Effector memory CD8-positive, alpha-beta T cell (primary cell): ENCODE results near the gene OCIAD2.
"Not testable (repeated sequence)": the region's sequence is repeated elsewhere in the genome, so short reads cannot be mapped to it uniquely, and the experiment has no call there.

ENCODE experiments used
- ATAC-seq: fragments of 150-1000 bp; cut with Tn5 transposase; replicated peaks from 2 replicates; pipeline ENCODE4 v1.10.0; 2021; ENCODE audit warnings: mild to moderate bottlenecking, moderate library complexity
- DNase-seq, 3 experiments: peaks; one replicate each; pipeline ENCODE4 v3.0.0; 2021
- H3K27ac Mint-ChIP-seq, 2 donors: one replicate each; pipeline ENCODE4 v1.8.0; 2022; ENCODE audit warnings: mild to moderate bottlenecking in 2 of 2, mixed read lengths in 2 of 2, moderate library complexity in 2 of 2
- H3K27me3 Mint-ChIP-seq, 2 donors: one replicate each; pipeline ENCODE4 v1.8.0; 2022; ENCODE audit warnings: mixed read lengths in 2 of 2
- H3K36me3 Mint-ChIP-seq: one replicate; pipeline ENCODE4 v1.8.0; 2022; ENCODE audit warnings: mild to moderate bottlenecking, moderate library complexity, mixed read lengths; ENCODE audit not compliant: insufficient read depth
- H3K4me1 Mint-ChIP-seq, 2 donors: one replicate each; pipeline ENCODE4 v1.8.0; 2022; ENCODE audit warnings: low read depth in 2 of 2, mixed read lengths in 2 of 2
- H3K4me3 Mint-ChIP-seq, 2 donors: one replicate each; pipeline ENCODE4 v1.8.0; 2022; ENCODE audit warnings: mild to moderate bottlenecking in 2 of 2, mixed read lengths in 2 of 2, moderate library complexity in 2 of 2
- H3K9me3 Mint-ChIP-seq, 2 donors: one replicate each; pipeline ENCODE4 v1.8.0; 2022; ENCODE audit warnings: mixed read lengths in 2 of 2

Gene OCIAD2

GRCh38 chr4:48930654-48931053 lies 24.1 kb upstream of the OCIAD2 start:
- no peak overlapping the region for H3K27ac Mint-ChIP-seq
- DNase-seq (no peak), ATAC-seq (no peak)
- peaks cover 0 to 1% of the 10 kb centered on the region in 2 donors for H3K4me1 Mint-ChIP-seq
- H3K27me3 Mint-ChIP-seq: no peaks in the 10 kb centered on the region
- no peak overlapping the region for H3K4me3 Mint-ChIP-seq
- no peaks in the 10 kb centered on the region for H3K36me3 Mint-ChIP-seq
- no peaks in the 10 kb centered on the region for H3K9me3 Mint-ChIP-seq

DNA sequence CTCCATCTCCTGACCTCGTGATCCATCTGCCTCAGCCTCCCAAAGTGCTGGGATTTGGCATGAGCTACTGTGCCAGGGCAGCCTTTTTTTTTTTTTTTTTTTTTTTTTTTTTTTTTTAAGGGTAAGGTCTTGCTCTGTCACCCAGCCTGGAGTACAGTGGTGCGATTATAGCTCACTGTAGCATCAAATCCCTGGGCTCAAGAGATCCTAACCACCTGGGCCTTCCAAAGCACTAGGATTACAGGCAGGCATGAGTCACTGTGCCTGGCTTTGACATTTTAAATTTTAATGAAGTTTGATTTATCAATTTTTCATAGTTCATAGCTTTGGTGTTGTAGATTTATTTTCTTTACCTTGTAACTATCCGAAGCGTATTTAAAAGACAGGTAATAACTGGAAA lies 17.8 kb upstream of the OCIAD2 start:
- Mint-ChIP-seq H3K4me3 (peak overlapping the region in 1 of 2 donors; percentile 35), H3K36me3 (no peaks in the 10 kb centered on the region), H3K27me3 (no peaks in the 10 kb centered on the region), H3K27ac (no peak overlapping the region), H3K9me3 (peaks cover 2 to 5% of the 10 kb centered on the region in 2 donors), H3K4me1 (no peaks in the 10 kb centered on the region)
- ATAC-seq: no peak
- DNase-seq: no peak

DNA sequence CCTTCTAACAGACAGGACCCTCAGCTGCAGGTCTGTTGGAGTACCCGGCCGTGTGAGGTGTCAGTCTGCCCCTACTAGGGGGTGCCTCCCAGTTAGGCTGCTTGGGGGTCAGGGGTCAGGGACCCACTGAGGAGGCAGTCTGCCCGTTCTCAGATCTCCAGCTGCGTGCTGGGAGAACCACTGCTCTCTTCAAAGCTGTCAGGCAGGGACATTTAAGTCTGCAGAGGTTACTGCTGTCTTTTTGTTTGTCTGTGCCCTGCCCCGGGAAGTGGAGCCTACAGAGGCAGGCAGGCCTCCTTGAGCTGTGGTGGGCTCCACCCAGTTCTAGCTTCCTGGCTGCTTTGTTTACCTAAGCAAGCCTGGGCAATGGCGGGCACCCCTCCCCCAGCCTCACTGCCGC lies 16.5 kb upstream of the OCIAD2 start:
- H3K4me1 Mint-ChIP-seq, H3K27me3 Mint-ChIP-seq, ATAC-seq, H3K36me3 Mint-ChIP-seq, H3K9me3 Mint-ChIP-seq, H3K27ac Mint-ChIP-seq, DNase-seq: not testable (repeated sequence)
- peak overlapping the region; percentile 13 to 14 for H3K4me3 Mint-ChIP-seq

- Mint-ChIP-seq H3K36me3 (no peaks in the 10 kb centered on the region), H3K4me1 (peaks cover 0 to 1% of the 10 kb centered on the region in 2 donors), H3K4me3 (no peak overlapping the region), H3K27me3 (peaks cover 0 to 4% of the 10 kb centered on the region in 2 donors), H3K9me3 (no peaks in the 10 kb centered on the region), H3K27ac (no peak overlapping the region)
- ATAC-seq: no peak
- no peak for DNase-seq
These were observed 7.7 kb upstream of the OCIAD2 start for GRCh38 chr4:48914311-48914710.

DNA sequence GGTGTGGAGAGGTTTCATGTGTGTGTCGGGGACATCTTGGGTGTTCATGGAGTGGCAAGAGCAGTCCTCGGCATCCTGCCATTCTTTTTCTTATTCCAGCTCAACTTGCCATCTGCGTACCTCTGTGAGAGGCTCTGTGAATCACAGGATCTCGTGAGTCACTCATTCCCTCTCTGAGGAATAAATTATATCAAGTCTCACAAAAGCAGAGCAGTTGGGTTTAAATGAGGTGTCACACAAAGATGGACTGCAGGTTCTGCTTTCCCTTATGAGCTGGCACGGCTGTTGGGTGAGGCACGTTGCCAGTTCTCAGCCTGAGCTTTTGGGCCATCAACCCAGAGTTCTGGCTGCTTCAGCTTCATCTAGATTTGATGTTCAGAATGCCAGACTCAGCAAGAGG lies 6.8 kb upstream of the OCIAD2 start:
- DNase-seq (no peak), ATAC-seq (no peak)
- no peaks in the 10 kb centered on the region for H3K36me3 Mint-ChIP-seq
- peaks cover 0 to 4% of the 10 kb centered on the region in 2 donors for H3K27me3 Mint-ChIP-seq
- no peak overlapping the region for H3K4me3 Mint-ChIP-seq
- H3K4me1 Mint-ChIP-seq: peaks cover 1% of the 10 kb centered on the region in 2 donors
- no peaks in the 10 kb centered on the region for H3K9me3 Mint-ChIP-seq
- no peak overlapping the region for H3K27ac Mint-ChIP-seq

- no peak for ATAC-seq
- Mint-ChIP-seq H3K27me3 (peaks cover 0 to 4% of the 10 kb centered on the region in 2 donors), H3K36me3 (no peaks in the 10 kb centered on the region), H3K27ac (no peak overlapping the region), H3K4me1 (peaks cover 1 to 3% of the 10 kb centered on the region in 2 donors), H3K9me3 (no peaks in the 10 kb centered on the region), H3K4me3 (no peak overlapping the region)
- no peak for DNase-seq
These were observed 5.8 kb upstream of the OCIAD2 start for GRCh38 chr4:48912349-48912748.

DNA sequence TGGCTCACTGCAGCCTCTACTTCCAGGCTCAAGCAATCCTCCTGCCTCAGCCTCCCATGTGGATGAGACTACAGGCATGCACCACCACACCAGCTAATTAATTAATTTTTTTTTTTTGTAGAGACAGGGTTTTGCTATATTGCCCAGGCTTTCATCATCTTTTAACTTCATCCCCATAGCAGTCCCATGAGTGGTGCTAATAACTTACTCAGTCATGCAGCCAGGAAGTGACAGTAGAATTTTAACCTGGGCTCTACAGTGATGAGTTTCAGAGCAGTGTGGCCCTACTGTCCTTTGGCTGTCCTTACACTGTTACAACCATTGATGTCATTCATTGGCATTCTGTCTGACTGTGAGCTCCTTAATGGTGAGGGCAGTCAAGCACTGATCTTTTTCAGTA lies 3.9 kb upstream of the OCIAD2 start:
- Mint-ChIP-seq H3K4me3 (no peak overlapping the region), H3K27ac (no peak overlapping the region), H3K9me3 (no peaks in the 10 kb centered on the region), H3K4me1 (peaks cover 11 to 17% of the 10 kb centered on the region in 2 donors), H3K27me3 (peaks cover 0 to 4% of the 10 kb centered on the region in 2 donors), H3K36me3 (no peaks in the 10 kb centered on the region)
- DNase-seq (no peak), ATAC-seq (no peak)

DNA sequence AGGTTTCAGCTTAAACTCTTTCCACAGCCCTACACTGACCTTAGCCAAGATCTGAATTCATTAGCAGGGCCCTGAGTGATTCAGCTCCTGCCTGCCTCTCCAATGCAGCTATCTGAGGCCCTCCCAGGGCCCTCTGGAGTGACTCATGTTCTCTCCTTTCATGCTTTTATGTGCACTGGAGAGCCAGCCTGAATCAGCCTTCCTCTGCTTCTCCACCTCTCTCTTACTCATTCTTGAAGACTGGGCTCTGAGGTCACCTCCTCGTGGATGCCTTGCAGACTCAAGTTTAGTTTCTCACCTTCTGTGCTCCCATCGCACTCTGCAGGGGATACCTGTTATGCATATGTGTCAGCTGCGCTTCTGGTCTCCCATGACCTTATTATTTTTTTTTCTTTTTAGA lies 3.1 kb upstream of the OCIAD2 start:
- H3K4me1 Mint-ChIP-seq: peaks cover 18 to 25% of the 10 kb centered on the region in 2 donors
- DNase-seq: no peak
- no peaks in the 10 kb centered on the region for H3K9me3 Mint-ChIP-seq
- H3K27ac Mint-ChIP-seq: no peak overlapping the region
- H3K36me3 Mint-ChIP-seq: no peaks in the 10 kb centered on the region
- no peak for ATAC-seq
- peaks cover 0 to 4% of the 10 kb centered on the region in 2 donors for H3K27me3 Mint-ChIP-seq
- H3K4me3 Mint-ChIP-seq: no peak overlapping the region

GRCh38 chr4:48908687-48909086 lies 2.1 kb upstream of the OCIAD2 start:
- Mint-ChIP-seq H3K36me3 (peaks cover under 1% of the 10 kb centered on the region), H3K27me3 (peaks cover 0 to 4% of the 10 kb centered on the region in 2 donors), H3K9me3 (no peaks in the 10 kb centered on the region), H3K4me1 (peaks cover 21 to 29% of the 10 kb centered on the region in 2 donors), H3K4me3 (peak overlapping the region in 1 of 2 donors; percentile 6), H3K27ac (no peak overlapping the region)
- DNase-seq: no peak
- no peak for ATAC-seq

DNA sequence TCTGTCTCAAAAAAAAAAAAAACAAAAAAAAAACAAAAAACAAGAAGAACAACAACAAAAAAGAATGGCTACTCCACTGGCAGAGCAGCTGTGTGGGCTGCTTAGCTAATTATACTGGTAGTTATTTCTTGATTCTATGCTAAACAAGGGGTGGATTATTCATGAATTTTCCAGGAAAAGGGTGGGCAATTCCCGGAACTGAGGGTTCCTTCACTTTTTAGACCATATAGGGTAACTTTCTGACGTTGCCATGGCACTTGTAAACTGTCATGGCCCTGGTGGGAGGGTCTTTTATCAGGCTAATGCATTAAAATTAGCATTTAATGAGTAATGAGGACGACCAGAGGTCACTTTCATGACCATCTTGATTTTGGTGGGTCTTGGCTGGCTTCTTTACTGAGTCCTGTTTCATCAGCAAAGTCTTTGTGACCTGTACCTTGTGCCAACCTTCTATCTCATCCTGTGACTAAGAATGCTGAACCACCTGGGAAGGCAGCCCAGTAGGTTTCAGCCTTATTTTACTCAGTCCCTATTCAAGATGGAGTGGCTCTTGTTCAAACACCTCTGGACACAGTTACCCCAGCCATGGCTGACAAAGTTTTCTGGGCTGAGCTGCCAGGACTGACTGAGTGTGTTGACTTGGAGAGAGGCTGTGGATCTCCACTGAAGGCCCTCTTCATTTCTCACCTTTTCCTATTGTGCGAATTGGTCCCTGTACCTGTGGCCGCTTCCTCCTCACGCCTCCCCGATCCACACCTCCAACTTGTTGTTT lies 1.3 kb upstream of the OCIAD2 start:
- Mint-ChIP-seq H3K4me3 (peak overlapping the region; percentile 93 to 95), H3K27me3 (peaks cover 0 to 4% of the 10 kb centered on the region in 2 donors), H3K27ac (peak overlapping the region; percentile 95 to 99), H3K9me3 (no peaks in the 10 kb centered on the region), H3K36me3 (peaks cover 8% of the 10 kb centered on the region), H3K4me1 (peaks cover 21 to 32% of the 10 kb centered on the region in 2 donors)
- DNase-seq (no peak), ATAC-seq (no peak)

DNA sequence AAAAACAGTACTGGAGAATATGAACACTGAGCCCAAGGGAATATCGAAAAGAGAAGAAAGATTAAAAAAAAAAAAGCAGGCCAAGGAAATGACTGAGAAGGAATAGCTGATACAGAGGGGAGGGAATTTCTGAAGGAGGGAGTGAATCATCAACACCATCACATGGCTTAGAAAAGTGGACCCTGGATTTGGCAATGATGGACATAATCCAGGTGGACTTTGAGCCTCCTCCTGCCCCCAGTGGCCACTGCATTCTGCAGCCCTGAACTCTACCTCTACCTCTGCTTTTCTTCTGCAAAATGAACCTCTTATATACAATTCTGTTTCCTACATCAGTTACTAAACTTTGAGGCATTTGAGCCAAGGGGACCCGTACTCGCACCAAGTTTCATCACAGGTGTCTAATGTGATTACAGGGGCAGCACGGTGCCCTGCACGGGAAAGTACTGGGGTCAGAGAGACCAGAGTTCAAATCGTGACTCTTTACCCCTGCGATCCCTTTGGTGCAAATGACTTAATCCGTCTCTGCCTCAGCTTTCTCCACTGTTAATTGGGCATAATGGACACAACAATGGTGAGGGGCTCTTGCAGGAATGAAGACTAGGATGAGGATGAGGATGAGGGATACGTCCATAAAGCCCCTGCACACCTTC lies 1.1 kb downstream of the OCIAD2 start:
- DNase-seq (no peak), ATAC-seq (no peak)
- Mint-ChIP-seq H3K4me3 (peak overlapping the region; percentile 93 to 95), H3K9me3 (no peaks in the 10 kb centered on the region), H3K4me1 (peaks cover 26 to 39% of the 10 kb centered on the region in 2 donors), H3K36me3 (peaks cover 15% of the 10 kb centered on the region), H3K27me3 (no peaks in the 10 kb centered on the region), H3K27ac (peak overlapping the region; percentile 94 to 99)

DNA sequence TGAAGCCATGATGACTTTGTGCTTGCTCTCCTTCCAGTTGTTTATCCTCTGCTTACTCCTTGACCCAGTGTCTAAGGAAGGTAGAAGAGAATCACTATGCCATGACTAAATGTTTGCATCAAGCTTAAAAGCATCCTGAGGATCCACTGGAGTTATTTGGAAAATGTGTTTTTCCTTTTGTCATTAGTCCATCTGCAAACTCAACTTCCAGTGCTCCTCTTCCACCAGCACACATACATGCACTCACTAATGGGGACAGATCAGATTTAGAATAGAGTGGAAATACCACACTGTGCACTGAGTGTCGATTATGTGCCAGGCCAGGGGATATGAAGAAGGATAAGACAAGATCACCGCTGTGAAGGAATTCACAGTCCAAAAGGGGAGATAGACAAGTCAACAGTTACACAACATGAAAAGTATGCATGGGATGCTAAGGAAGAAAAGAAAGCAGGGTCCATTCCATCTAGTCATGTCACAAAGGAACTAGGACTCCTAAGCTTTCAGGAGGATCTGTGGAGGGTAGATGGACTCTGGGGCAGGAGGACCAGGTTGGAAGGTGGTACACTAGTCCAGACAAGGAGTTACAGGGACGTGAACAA lies 1.9 kb downstream of the OCIAD2 start:
- H3K36me3 Mint-ChIP-seq: peaks cover 19% of the 10 kb centered on the region
- H3K27me3 Mint-ChIP-seq: no peaks in the 10 kb centered on the region
- H3K9me3 Mint-ChIP-seq: no peaks in the 10 kb centered on the region
- no peak for DNase-seq
- peak overlapping the region; percentile 94 to 99 for H3K27ac Mint-ChIP-seq
- no peak for ATAC-seq
- peaks cover 25 to 39% of the 10 kb centered on the region in 2 donors for H3K4me1 Mint-ChIP-seq
- peak overlapping the region; percentile 93 to 95 for H3K4me3 Mint-ChIP-seq

DNA sequence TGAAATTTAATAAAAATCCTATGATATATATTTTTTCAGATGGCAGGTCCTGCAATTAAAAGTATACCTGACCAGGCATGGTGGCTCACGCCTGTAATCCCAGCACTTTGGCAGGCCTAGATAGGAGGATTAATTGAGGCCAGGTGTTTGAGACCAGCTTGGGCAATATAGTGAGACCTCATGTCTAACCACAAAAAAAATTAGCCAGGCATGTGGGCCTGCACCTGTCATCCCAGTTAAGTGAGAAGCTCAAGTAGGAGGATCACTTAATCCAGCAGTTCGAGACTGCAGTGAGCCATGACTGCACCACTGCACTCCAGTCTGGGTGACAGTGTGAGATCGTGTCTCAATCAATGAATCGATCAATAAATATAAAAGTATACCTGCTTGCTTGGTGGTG lies 2.5 kb downstream of the OCIAD2 start:
- no peak for ATAC-seq
- H3K27me3 Mint-ChIP-seq: no peaks in the 10 kb centered on the region
- H3K36me3 Mint-ChIP-seq: peaks cover 23% of the 10 kb centered on the region
- no peaks in the 10 kb centered on the region for H3K9me3 Mint-ChIP-seq
- peaks cover 28 to 39% of the 10 kb centered on the region in 2 donors for H3K4me1 Mint-ChIP-seq
- peak overlapping the region in 1 of 2 donors; percentile 99 for H3K27ac Mint-ChIP-seq
- no peak for DNase-seq
- no peak overlapping the region for H3K4me3 Mint-ChIP-seq
